Lower leg skin (tissue), 3 donors: ENCODE results near the gene CREBBP.

Source experiments
- CTCF ChIP-seq, 3 donors: fragments of 450-650 bp; IDR thresholded peaks; one replicate each; pipeline ENCODE4 v1.5.1; 2016; ENCODE audit warnings: antibody characterized with exemption in 3 of 3, mild to moderate bottlenecking in 3 of 3, moderate library complexity in 2 of 3
- POLR2A ChIP-seq, 2 donors: fragments of 450-650 bp; IDR thresholded peaks; one replicate each; pipeline ENCODE4 v1.6.1; 2016 to 2017; ENCODE audit warnings: antibody characterized with exemption in 2 of 2, mild to moderate bottlenecking in 1 of 2, moderate library complexity in 1 of 2

GRCh38 chr16:3687792-3688191, 192.7 kb downstream of the CREBBP start:
- TF ChIP-seq CTCF (IDR thresholded peaks at IDR 0.05) (no peak), POLR2A (IDR thresholded peaks at IDR 0.05) (no peak)
